GM12892 (cell line): ENCODE results near the gene CD37.

ENCODE experiments used
- POLR2A ChIP-seq: IDR thresholded peaks from 2 replicates; pipeline ENCODE4 v1.6.1; 2011; ENCODE audit warnings: low read depth, low read length, control low read depth
- TAF1 ChIP-seq: IDR thresholded peaks from 2 replicates; pipeline ENCODE4 v1.6.1; 2011; ENCODE audit warnings: low read depth, mild to moderate bottlenecking, control low read depth, low read length, borderline replicate concordance

DNA sequence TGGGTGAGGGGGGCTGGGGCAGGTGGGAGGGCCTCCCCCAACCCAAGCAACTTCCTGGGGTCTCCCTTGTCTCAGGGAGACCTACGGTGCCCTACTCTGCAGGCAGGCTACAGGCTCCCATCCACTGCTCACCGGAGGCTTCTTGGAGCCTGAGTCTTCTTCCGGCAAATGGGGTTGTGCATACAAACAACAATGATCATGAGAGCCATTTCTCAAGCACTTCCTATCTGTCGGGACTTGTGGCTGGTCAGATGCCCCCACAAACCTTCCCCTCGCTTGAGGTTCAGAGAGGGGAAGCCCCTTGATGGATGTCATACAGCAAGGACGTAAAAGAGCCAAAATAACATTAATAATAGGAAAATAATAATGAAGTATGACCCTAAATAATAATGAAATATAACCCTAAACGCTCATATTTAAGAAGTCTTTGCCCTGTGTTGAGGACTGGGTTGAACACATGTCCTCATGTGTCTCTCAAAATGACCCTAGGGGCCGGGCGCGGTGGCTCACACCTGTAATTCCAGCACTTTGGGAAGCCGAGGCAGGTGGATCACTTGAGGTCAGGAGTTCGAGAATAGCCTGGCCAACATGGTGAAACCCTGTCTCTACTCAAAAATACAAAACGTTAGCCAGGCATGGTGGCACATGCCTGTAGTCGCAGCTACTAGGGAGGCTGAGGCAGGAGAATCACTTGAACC lies 727 bp downstream of the CD37 start:
- no peak for TF ChIP-seq TAF1
- TF ChIP-seq POLR2A: no peak; the same call in 1 of the 2 replicates
